GM12801 (cell line): ENCODE measurements around the gene HNRNPK.

Source experiments
- TF ChIP-seq, protein P1 (sequence below): IDR thresholded peaks from one replicate; pipeline ENCODE4 v1.5.1; 2011; ENCODE audit warnings: control low read depth; ENCODE audit not compliant: insufficient read length; ENCODE audit errors: extremely low read depth

Gene HNRNPK

DNA sequence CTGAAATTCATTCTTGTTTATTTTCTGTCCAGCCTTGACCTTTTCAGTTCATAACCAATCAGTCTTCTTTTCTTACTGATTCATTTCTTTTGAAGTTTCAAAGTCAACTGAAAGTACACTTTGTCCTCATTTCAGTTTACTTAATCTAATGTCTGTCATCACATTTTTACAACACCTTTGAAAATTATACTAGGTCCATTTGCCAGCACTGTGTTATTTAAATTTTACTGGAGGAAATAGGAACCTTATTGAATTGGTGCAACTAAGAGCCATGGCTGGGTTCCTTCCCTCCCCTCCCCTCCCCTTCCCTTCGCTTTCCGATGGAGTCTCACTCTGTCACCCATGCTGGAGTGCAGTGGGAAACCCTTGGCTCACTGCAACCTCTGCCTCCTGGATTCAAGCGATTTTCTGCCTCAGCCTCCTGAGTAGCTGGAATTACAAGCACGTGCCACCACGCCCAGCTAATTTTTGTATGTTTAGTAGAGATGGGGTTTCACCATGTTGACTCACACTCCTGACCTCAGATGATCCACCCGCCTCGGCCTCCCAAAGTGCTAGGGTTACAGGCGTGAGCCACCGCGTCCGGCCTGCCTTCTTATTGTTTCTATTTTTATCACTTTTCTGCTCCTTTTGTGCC lies 6.9 kb upstream of the HNRNPK start:
- TF ChIP-seq, protein P1, sequence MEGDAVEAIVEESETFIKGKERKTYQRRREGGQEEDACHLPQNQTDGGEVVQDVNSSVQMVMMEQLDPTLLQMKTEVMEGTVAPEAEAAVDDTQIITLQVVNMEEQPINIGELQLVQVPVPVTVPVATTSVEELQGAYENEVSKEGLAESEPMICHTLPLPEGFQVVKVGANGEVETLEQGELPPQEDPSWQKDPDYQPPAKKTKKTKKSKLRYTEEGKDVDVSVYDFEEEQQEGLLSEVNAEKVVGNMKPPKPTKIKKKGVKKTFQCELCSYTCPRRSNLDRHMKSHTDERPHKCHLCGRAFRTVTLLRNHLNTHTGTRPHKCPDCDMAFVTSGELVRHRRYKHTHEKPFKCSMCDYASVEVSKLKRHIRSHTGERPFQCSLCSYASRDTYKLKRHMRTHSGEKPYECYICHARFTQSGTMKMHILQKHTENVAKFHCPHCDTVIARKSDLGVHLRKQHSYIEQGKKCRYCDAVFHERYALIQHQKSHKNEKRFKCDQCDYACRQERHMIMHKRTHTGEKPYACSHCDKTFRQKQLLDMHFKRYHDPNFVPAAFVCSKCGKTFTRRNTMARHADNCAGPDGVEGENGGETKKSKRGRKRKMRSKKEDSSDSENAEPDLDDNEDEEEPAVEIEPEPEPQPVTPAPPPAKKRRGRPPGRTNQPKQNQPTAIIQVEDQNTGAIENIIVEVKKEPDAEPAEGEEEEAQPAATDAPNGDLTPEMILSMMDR: no peak

DNA sequence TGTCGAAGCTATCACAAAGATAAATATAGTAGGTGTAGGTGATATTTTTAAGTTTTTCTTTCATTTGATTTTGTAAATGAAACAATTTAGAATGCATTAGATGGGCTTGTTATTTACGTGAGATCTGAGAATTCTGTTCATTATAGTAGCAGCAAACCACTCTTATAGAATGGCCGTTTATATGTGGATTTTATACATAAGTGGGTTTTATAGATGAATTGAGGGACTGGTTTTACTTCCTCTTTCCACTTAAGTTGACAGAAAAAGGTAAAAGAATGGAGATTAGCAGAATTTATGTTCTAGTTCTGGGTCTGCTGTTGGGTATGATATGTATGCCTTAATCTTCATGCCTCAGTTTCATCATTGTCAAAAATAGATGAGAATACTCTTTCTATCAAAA lies 6.2 kb upstream of the HNRNPK start:
- TF ChIP-seq, protein P1: no peak

DNA sequence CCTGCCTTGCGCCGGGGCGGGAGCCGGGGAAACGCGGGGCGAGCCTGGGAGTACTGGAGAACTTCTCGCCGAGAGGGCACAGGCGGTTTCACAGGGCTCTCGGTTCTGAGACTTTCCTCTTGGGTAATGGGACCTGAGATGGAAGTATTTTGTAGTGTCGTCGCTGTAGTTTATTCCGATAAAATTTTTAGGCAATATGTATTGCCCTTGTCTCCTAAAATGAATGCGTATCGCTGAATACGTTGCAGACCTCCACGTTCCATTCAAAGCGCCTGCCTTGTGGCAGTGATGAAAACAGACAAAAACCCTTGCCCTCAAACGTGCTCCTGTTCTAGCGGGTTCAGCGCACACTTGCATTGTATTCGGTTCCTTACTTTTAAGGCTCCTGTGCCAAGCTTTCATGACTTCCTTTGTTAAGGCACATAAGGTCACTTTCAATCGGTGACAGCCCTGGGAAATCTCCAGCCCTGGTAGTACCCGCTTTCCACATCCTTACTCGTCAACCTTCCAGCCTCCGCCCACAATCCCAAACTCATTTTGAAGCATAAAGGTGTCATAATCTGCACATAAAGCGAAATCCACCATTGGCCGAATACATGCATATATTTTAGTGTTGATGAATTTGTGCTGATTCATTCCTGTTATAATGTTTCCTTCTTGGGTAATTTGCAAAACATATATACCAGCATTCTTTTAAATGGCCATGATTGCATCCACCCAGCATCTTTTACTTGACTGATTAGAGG lies 1.3 kb upstream of the HNRNPK start:
- TF ChIP-seq, protein P1: no peak

DNA sequence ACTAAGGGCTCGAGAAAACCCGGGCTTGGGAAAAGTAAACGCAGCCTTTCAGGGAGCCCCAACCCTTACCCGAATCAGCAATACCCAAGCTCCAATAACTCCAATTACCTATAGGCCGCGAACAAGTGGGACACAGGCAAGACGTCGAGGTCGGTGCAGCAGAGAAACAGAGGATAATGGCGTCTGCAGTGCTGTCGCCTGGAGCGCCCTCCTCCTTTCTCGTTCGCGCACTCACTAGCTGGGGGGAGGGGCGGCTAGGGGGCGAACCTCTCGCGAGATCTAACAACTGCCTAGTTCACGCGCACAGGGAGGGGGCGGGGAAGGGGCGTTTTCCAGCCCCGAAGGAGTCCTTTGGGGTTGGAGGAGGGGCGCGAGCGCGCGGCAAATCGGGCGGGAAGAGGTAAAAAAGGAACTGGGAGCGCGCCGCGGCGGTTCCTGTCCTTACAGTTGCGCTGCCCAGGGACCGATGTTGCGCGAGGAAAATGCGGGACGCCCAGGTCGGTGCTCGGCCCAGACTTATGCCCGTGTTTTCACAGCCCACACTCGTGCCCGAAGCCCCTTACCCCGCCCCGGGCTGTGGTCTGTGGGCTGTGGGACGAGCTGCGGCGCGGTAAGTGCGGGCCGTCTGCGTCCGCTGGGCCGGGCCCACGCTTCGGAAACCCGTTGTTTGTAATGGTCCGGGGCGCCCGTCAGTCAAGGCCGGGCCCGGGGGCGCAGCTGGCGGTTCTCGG lies 545 bp upstream of the HNRNPK start, which contains the start of gene RMI1:
Gene RMI1, plus strand, starts transcription at position 411 of the 731 bp plus-strand sequence. CDS start 20,182 bp downstream, outside the sequence.
- TF ChIP-seq, protein P1: no peak

DNA sequence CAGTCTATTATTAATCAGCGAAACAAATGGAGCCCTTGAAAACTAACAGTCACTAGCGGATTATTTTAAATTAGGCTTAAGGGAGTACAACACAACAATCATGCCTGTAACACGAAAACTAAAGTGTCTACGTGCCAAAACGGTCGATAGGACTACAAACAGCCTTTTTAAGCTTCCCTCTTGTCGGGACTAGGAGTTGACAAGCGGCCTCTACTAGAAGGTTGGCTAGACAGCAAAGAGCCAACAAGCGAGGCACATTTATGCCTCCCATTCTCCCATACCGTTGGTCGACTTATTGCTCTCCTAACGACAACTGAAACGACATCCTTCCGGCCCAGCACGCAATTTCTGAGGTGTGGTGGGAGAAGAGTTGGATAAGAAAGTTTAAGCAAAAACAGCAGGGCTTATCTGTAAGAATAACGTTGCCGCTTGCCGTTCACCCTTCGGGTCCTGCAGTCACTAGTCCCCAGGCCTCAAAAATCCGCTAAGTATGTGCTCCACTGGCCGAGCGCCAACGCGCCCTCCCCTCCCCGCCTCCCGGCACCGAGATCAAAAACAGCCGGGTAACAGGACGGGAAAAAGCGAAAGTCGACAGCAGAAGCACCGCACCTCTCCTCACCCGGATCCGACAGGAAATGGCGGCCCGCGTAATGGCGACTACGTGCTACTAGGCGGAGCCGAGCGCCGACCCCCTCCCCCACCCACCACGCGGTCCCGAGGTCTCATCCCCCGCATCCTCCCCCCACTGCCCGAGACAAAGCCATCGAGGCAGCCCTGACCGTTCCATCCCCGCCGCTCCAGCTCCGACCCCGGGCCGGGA lies 813 bp downstream of the HNRNPK start:
- TF ChIP-seq, protein P1: no peak

DNA sequence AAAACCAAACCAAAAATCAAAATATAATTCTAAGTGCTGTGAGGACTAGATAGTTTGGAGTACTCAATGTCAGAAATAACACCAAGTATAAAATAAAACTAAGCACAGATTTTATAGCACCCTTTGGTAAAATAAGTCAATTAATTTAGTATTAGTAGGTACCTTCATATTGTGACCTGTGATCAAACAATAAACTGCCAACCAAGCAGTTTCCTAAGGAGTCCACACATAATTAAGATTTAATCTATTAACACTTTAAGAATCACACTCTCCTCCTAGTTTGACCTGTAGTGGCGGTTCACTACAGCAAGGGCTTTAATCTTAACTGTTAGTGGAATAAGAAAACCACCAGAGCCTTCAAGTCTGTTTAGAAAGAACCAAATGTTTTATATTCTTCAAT lies 2.8 kb downstream of the HNRNPK start:
- TF ChIP-seq, protein P1: no peak

DNA sequence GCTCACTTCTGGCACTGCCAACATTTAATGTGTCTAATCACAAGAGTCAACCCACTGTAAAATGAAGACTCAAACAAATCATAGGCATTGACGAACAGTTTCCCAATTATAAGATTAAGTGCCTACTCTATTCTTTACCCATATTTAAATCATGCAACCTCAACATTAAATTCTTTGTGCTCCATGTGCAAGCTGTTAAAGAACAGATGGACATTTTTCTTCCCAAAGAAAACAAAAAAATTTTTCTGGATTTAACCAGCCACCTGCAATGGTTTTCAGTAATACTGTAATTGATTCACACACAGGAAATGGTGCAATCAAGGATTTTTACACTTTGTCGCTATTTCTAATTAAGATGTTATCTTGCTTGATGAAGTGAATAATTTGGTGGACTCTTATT lies 3.6 kb downstream of the HNRNPK start:
- TF ChIP-seq, protein P1: no peak
